ENCODE results near the gene COG5. TPM values are rescaled to one million over a fixed set of nuclear protein-coding genes. Genes with fewer than 3 reads are reported as not detected.

Gene COG5
- total and polyA plus RNA-seq, 2 of the 8 experiments (the other 6 are each of a cell fraction or from before 2014, with no cell fraction given), result 10.5 to 28.1 TPM

DNA sequence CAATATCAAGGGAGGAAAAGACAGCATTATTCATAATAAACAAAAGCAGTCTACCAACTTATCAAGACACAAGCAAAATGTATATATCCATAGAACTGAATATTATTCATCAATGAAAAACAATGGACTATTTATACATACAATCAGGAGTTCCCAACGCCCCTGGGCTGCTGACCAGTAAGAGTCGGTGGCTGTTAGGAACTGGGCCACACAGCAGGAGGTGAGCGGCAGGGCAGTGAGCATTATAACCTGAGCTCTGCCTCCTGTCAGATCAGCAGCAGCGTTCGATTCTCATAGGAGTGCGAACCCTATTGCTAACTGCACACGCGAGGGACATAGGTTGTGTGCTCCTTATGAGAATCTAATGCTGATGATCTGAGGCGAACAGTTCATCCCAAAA lies 165.6 kb downstream of the COG5 start:
- H3K56ac ChIP-seq (replicated peaks; ENCODE audit: insufficient read length, low read depth, low read length), result no peak overlapping the region
- no peaks in the 10 kb centered on the region for H3K23me2 ChIP-seq (ENCODE audit: low read depth, low read length)
- H4K91ac ChIP-seq (replicated peaks; ENCODE audit: insufficient read length, low read length), result no peak overlapping the region
- H3K4me2 ChIP-seq (ENCODE audit: insufficient read depth in 1 of 2, low read depth in 2 of 2, low read length in 2 of 2), result no peak overlapping the region
- FAIRE-seq, result no peak
- H3K14ac ChIP-seq (ENCODE audit: insufficient read length), result no peak overlapping the region
- H2BK120ac ChIP-seq (replicated peaks; ENCODE audit: low read depth, low read length), result no peak overlapping the region
- H3K9ac ChIP-seq (replicated peaks in 1 of 4; ENCODE audit: extremely low read depth in 1 of 4, low read depth in 3 of 4, low read length in 3 of 4), result no peak overlapping the region
- no peaks in the 10 kb centered on the region; a peak in 1 of 8 replicates for H3K36me3 ChIP-seq (ENCODE audit: control insufficient read depth in 2 of 4, insufficient read depth in 4 of 4, low read length in 3 of 4)
- no peak for DNase-seq (ENCODE audit: low read depth in 1 of 2, low spot score in 2 of 2)
- H2AK5ac ChIP-seq (ENCODE audit: low read depth, low read length), result no peak overlapping the region
- ChIA-PET POLR2A (ENCODE audit: partially characterized antibody) (no interaction called here), CTCF (ENCODE audit: partially characterized antibody) (no interaction called here)
- no peak overlapping the region for H3K27ac ChIP-seq (ENCODE audit: low read depth, low read length)
- no peaks in the 10 kb centered on the region for H4K20me1 ChIP-seq (replicated peaks in 1 of 2; ENCODE audit: control insufficient read depth in 1 of 2, insufficient read depth in 2 of 2, low read length in 2 of 2)
- H2BK5ac ChIP-seq (ENCODE audit: low read depth, low read length), result no peak overlapping the region
- H3K79me2 ChIP-seq (ENCODE audit: control insufficient read depth in 1 of 2, insufficient read depth in 2 of 2, low read length in 2 of 2), result no peaks in the 10 kb centered on the region
- H3K23ac ChIP-seq (ENCODE audit: insufficient read length), result no peak overlapping the region
- H3K4me3 ChIP-seq (ENCODE audit: extremely low read depth in 1 of 4, insufficient read depth in 2 of 4, low read depth in 3 of 4, low read length in 4 of 4), result no peak overlapping the region
- no peaks in the 10 kb centered on the region for H3K27me3 ChIP-seq (replicated peaks in 1 of 4; ENCODE audit: control insufficient read depth in 3 of 4, extremely low read depth in 1 of 4, insufficient read depth in 3 of 4, low read length in 3 of 4)
- peaks cover 0 to 3% (median 0%) of the 10 kb centered on the region in 4 experiments; a peak in 1 of 7 replicates for H3K4me1 ChIP-seq (replicated peaks in 1 of 4; ENCODE audit: control insufficient read depth in 3 of 4, insufficient read depth in 4 of 4, low read length in 3 of 4)
- H4K5ac ChIP-seq (ENCODE audit: insufficient read length, low read depth, low read length), result no peak overlapping the region
- H2BK12ac ChIP-seq (ENCODE audit: low read depth, low read length), result no peak overlapping the region
- no peak overlapping the region for H3K18ac ChIP-seq (ENCODE audit: extremely low read depth, low read length)
- H2BK15ac ChIP-seq (ENCODE audit: low read length), result no peak overlapping the region
- no peak overlapping the region for H3K4ac ChIP-seq (replicated peaks; ENCODE audit: insufficient read length, low read depth, low read length)
- H3K9me3 ChIP-seq (ENCODE audit: insufficient read depth in 2 of 2, low read depth in 1 of 2, low read length in 1 of 2), result no peaks in the 10 kb centered on the region
- H2BK20ac ChIP-seq (ENCODE audit: low read length), result no peak overlapping the region
- no peak overlapping the region for H4K8ac ChIP-seq (ENCODE audit: extremely low read depth, insufficient read depth, low read length)
- H3K79me1 ChIP-seq (ENCODE audit: low read depth, low read length), result no peaks in the 10 kb centered on the region
- H2AFZ ChIP-seq (ENCODE audit: low read length), result no peak overlapping the region
- 88% methylated on average over 9 of the region's 9 CpGs; no CpG with 5 or more reads in 1 of the 2 experiments for WGBS, 2 experiments (ENCODE audit: extremely low coverage in 1 of 2, insufficient coverage in 1 of 2, insufficient read length in 1 of 2, insufficient replicate concordance in 2 of 2, low coverage in 1 of 2, low lambda C conversion rate in 2 of 2, missing lambda C conversion rate in 1 of 2)
- no peak for TF ChIP-seq JUN (IDR thresholded peaks at IDR 0.05; ENCODE audit: low read depth, low read length)
- TF ChIP-seq KDM4A (IDR thresholded peaks at IDR 0.05; ENCODE audit: low read depth, low read length, severe bottlenecking), result no peak
- no peak for TF ChIP-seq SIN3A (conservative IDR thresholded peaks at IDR 0.05 in 1 of 2, IDR thresholded peaks at IDR 0.05 in 1 of 2; ENCODE audit: low read depth in 1 of 2, low read length in 2 of 2)
- no peak for TF ChIP-seq TCF12 (IDR thresholded peaks at IDR 0.05; ENCODE audit: low read depth, low read length)
- TF ChIP-seq RXRA (IDR thresholded peaks at IDR 0.05; ENCODE audit: insufficient read depth, low read depth, low read length), result no peak
- TF ChIP-seq, protein P1, sequence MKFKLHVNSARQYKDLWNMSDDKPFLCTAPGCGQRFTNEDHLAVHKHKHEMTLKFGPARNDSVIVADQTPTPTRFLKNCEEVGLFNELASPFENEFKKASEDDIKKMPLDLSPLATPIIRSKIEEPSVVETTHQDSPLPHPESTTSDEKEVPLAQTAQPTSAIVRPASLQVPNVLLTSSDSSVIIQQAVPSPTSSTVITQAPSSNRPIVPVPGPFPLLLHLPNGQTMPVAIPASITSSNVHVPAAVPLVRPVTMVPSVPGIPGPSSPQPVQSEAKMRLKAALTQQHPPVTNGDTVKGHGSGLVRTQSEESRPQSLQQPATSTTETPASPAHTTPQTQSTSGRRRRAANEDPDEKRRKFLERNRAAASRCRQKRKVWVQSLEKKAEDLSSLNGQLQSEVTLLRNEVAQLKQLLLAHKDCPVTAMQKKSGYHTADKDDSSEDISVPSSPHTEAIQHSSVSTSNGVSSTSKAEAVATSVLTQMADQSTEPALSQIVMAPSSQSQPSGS (IDR thresholded peaks at IDR 0.05; ENCODE audit: low read length), result no peak
- no peak for TF ChIP-seq CHD1 (IDR thresholded peaks at IDR 0.05; ENCODE audit: low read depth, low read length)
- TF ChIP-seq CBX8 (IDR thresholded peaks at IDR 0.05; ENCODE audit: borderline replicate concordance, low read depth, low read length), result no peak
- TF ChIP-seq RNF2 (IDR thresholded peaks at IDR 0.05; ENCODE audit: borderline replicate concordance, low read depth, low read length, missing control alignments, poor library complexity, severe bottlenecking), result no peak
- TF ChIP-seq, protein P2, sequence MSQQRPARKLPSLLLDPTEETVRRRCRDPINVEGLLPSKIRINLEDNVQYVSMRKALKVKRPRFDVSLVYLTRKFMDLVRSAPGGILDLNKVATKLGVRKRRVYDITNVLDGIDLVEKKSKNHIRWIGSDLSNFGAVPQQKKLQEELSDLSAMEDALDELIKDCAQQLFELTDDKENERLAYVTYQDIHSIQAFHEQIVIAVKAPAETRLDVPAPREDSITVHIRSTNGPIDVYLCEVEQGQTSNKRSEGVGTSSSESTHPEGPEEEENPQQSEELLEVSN (IDR thresholded peaks at IDR 0.05), result no peak
- TF ChIP-seq, protein P3, sequence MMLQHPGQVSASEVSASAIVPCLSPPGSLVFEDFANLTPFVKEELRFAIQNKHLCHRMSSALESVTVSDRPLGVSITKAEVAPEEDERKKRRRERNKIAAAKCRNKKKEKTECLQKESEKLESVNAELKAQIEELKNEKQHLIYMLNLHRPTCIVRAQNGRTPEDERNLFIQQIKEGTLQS (IDR thresholded peaks at IDR 0.05; ENCODE audit: insufficient read depth, low read depth, low read length), result no peak
